ENCODE measurements around the gene TLN1.

DNA sequence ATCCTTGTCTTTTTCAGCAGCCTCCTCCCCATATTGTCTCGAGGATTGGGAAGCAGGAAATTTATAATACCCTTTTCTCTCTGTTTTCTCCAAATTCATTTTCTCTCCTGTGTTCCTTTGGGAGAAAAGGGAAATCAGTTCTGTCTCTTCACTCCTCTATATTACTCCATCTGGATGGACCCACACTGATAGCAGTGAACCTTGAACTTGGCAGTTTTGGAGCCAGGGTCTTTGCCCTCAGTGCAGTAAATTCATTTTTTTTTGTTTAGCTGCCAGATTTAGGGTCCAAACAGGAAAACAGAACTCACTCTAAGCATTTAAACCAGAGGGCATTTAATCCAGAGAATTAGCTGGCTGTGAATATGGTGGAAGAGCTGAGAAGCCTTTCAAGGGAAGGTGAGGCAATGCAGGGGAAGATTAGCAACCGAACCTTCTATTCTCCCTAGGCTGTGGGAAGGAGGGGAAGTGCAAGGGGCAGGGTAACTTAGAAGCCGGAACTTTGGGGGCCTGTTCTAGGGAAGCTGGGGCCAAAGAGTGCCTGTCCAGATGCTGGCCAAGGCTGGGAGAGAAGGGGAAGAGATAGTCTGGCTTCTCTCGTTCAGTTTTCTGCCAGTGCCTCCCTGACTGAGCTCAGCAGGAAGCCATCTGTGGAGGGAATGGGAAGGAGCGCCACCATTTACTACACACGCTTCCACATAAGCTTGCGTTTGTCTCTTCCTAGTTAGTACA lies 43.1 kb upstream of the TLN1 start:
- TF ChIP-seq POLR2AphosphoS5 (IDR thresholded peaks at IDR 0.05) (no peak), POLR2A (IDR thresholded peaks at IDR 0.05) (no peak)
- TF ChIP-seq, protein P1, sequence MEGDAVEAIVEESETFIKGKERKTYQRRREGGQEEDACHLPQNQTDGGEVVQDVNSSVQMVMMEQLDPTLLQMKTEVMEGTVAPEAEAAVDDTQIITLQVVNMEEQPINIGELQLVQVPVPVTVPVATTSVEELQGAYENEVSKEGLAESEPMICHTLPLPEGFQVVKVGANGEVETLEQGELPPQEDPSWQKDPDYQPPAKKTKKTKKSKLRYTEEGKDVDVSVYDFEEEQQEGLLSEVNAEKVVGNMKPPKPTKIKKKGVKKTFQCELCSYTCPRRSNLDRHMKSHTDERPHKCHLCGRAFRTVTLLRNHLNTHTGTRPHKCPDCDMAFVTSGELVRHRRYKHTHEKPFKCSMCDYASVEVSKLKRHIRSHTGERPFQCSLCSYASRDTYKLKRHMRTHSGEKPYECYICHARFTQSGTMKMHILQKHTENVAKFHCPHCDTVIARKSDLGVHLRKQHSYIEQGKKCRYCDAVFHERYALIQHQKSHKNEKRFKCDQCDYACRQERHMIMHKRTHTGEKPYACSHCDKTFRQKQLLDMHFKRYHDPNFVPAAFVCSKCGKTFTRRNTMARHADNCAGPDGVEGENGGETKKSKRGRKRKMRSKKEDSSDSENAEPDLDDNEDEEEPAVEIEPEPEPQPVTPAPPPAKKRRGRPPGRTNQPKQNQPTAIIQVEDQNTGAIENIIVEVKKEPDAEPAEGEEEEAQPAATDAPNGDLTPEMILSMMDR (IDR thresholded peaks at IDR 0.05) = no peak

Data from suprapubic skin (tissue), 4 donors.